ENCODE data around the gene GAB1.

The GAB1 gene

GRCh38 chr4:143336781-143337599 lies at the start of gene GAB1:
Gene GAB1, plus strand, starts transcription at chr4:143336876. Its CDS starts 313 bp downstream, at chr4:143337189.
- no peak for FAIRE-seq

DNA sequence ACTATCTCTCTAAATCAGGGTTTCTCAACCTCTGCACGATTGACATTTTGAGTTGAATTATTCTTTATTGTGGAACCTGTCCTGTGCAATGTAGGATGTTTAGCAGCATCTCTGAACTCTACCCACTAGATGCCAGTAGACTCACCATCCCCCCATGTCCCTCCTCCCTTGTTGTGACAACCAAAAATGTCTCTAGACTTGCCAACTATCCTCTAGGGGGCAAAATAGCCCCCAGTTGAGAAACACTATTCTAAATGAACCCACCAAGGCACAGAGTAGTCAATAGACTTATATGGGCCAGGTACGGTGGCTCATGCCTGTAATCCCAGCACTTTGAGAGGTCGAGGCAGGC lies 49.1 kb upstream of the GAB1 start:
- no peak for FAIRE-seq

- FAIRE-seq = no peak
Measured at GRCh38 chr4:143288171-143288570, 48.5 kb upstream of the GAB1 start.

DNA sequence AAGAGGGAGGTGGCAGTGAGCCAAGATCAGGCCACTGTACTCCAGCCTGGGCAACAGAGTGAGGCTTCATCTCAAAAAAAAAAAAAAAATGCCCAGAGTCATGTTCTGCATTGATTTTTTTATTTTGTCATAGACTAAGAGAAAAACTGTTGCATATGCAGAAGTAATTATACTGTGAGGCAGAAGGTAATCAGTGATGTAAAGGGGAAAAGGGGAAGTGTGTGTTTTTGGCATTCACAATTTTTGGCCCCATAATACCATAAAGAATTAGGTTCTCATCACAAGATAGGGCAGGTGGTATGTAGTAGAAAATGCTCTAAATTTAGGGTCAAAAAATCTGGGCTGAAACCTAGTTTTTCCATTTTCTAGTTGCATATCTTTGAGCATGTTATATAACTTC lies 47.3 kb upstream of the GAB1 start:
- FAIRE-seq = no peak

GRCh38 chr4:143291314-143291713 lies 45.4 kb upstream of the GAB1 start:
- FAIRE-seq = no peak

- FAIRE-seq = no peak
Measured at GRCh38 chr4:143292858-143293257, 43.8 kb upstream of the GAB1 start.

- no peak for FAIRE-seq
Measured at GRCh38 chr4:143294310-143294709, 42.4 kb upstream of the GAB1 start.

DNA sequence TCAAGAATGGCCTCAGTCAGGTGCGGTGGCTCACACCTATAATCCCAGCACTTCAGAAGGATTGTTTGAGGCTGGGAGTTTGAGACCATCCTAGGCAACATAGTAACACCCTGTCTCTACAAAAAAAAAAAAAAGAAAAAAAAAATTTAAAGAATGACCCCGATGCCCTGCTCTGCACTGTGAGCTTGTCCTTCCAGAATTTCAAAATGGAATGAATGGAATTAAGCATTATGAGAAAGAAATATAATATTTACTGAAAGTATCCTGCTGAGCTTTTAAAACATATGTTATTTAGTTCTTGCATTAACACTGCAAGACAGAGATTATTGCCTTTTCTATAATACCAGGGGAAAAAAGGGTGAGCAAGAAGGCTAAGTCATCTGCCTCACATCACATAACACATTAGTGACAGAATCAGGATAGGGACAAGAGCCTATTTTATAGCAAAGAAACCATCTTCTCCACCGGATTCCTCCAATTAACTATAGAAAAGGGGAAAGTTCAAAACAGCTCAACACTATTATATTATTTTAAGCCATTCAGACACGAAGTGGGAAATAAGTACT lies 41.9 kb upstream of the GAB1 start:
- FAIRE-seq = no peak

GRCh38 chr4:143296397-143297067 lies 40.1 kb upstream of the GAB1 start:
- no peak for FAIRE-seq

GRCh38 chr4:143300860-143301259 lies 35.8 kb upstream of the GAB1 start:
- FAIRE-seq = no peak

GRCh38 chr4:143302536-143302935 lies 34.1 kb upstream of the GAB1 start:
- no peak for FAIRE-seq

DNA sequence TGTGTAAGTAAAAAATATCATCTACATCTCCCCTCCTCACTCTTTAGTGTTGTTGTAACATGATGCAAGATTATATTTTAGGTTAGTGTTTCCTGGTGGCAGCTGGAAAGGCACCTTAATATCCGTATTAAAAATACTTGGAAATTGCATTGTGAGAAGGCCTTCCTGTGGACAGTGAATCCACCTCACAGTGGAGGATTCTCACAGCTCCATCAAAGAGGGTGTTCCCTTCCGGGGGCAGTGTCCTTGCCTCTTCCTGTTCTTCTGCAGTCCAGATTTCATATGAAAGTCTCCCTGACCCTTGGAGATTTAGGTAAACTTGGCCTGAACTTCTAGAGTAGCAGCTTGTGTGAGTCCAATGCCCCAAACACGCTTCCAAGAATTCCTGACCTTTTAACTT lies 29.9 kb upstream of the GAB1 start:
- FAIRE-seq = no peak

- FAIRE-seq = no peak
Measured at GRCh38 chr4:143307531-143307930, 29.1 kb upstream of the GAB1 start.

- no peak for FAIRE-seq
Measured at GRCh38 chr4:143308377-143308776, 28.3 kb upstream of the GAB1 start.

DNA sequence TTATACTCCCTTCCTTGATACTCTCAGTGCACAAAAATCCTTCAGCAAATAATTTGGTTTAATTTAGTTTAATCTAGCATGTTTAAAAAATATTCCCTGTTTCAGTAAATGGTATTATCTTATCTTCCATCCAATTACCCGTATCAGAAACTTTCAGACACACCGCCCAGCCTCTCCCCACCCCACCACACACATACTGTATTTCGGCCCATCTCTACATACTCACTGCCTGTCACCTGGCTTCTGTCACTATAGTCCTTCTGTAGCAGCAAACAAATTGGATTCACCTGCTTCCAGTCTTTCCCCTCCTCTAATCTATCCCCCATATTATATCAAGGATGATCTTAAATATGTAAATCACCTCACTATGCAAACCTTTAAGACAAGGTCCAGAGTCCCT lies 24.8 kb upstream of the GAB1 start:
- no peak for FAIRE-seq

GRCh38 chr4:143313521-143313920 lies 23.2 kb upstream of the GAB1 start:
- no peak for FAIRE-seq

DNA sequence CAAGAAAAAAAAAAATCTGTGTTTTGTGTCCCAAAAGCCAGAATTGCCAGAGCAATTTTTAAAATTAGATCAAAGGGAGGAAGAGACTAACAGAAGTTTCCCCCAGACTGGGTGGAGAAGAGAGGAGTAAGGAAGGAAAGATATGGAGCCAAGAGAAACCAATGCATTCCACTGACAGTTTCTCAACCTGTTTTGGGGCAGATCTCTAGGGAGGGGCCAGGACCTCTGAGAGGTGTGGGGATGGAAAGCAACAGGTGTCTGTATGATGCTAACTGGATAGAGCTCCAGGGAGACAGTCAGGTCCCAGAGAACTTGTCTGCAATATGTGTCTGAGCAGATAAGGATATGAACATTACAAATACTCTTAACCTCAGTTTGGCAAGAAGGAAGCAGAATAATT lies 22.7 kb upstream of the GAB1 start:
- no peak for FAIRE-seq

DNA sequence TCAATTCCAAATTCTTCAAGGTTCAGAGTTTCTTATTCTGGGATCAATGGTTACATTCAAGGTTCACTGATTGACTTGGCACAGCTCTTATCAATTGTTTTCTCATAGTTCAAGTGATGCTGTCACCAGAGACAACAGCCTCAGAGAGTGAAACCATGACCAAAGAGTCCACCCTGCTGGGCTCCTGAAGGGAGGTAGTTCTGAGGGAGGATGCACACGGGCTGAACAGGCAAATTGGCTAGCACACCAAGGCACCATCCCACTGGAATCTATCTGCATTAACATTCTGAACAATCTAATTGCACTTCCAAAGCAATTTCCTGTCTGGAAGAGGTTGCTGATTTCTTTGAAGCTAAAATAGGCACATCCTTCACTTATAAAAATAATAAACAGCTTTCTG lies 16.6 kb upstream of the GAB1 start:
- FAIRE-seq = no peak

- FAIRE-seq = no peak
Measured at GRCh38 chr4:143326735-143327134, 9.9 kb upstream of the GAB1 start.

GRCh38 chr4:143329985-143330384 lies 6.7 kb upstream of the GAB1 start:
- FAIRE-seq = no peak

- FAIRE-seq = no peak
Measured at GRCh38 chr4:143335979-143336780, 496 bp upstream of the GAB1 start.

GRCh38 chr4:143337600-143338287 lies 1.1 kb downstream of the GAB1 start:
- FAIRE-seq = peak; percentile 9

DNA sequence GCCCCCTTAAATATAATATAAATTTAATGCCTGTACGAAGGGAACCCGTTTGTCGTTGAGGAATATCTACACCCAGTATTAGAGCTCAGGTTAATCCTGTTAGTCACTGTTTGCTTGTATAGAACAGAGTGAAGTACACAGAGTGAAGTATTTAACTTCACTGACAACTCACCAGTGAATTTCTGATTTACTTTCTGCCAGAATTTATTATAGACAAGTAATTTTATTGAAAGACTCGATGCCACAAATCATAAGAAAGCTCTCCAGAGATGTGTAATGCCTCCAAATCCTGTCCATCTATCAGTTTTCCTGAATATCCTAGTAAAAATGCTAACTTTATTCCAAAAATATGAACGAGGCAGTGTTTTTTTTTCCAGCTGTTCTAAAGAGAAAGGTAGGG lies 1.6 kb downstream of the GAB1 start:
- no peak for FAIRE-seq
